GM18502 (cell line): ENCODE data around the gene SLC45A2.
"Not testable (repeated sequence)": the region's sequence is repeated elsewhere in the genome, so short reads cannot be mapped to it uniquely, and the experiment has no call there.

ENCODE experiments used
- ATAC-seq: cut with Tn5 transposase; IDR thresholded peaks from one replicate; pipeline ENCODE4 v1.9.1; 2021; ENCODE audit warnings: mild to moderate bottlenecking; ENCODE audit not compliant: unreplicated experiment, poor library complexity

The SLC45A2 gene

DNA sequence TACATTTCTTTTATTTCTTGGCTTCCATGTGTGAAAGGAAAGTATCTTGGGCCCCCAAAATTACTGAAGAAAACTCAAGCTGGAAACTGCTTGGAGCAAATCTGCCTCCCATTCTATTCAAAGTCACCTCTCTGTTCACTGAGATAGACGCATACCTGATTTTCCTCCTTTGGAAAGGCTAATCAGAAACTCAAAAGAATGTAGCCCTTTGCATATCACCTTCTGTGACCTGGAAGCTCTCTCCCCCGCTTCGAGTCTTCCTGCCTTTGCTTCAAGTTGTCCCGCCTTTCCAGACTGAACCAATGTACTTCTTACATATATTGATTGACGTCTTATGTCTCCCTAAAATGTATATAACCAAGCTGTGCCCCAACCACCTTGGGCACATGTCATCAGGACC lies 53.4 kb downstream of the SLC45A2 start:
- no peak for ATAC-seq

DNA sequence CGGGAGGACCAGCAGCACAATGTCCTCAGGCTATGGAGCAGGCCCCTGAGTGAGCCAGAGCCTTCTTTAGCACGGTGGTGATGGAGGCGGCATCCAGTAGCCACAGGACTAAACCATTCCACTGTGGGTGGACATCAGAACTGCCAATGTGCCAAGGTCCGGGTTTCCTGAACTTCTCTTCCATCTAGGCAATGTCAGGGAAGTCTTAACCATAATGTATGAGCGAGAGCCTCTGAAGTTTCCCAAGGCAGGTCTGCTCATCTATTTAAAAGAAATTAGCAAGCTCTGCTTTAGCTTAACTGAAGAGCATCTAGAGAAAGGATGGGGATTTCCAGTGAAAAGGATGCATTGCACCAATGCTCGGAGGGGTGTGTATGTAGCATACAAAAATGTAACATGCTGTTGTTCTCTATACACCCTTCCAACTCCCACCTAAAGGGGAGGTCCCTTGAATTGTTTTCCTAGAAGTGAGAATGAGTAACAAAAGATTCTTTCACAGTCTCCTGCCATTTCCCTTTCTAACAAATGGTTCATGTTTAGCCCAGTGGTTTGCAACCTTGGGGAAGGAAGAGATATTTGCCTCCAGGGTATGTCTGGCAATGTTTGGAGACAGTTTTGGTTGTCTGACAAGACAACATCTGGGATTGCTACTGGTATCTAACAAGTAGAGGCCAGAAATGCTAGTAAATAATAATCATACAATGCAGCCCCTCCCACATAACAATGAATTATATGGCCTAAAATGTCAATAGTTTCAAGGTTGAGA lies 54.4 kb downstream of the SLC45A2 start:
- no peak for ATAC-seq

DNA sequence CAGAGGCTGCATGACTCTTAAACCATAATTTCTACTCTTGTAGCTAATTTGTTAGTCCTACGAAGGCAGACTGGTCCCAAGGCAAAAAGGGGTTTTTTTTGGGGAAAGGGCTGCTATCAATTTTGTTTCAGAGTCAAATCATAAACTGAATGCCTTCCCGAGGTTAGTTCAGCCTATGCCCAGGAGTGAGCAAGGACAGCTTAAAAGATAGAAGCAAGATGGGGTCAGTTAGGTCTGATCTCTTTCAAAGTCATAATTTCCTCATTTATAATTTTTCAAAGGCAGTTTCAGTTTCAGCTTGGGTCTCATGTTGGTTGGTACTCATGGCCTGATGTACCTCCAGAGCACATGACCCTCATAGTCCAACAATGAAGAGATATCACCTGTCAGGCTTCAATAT lies 56.2 kb downstream of the SLC45A2 start:
- ATAC-seq: no peak

DNA sequence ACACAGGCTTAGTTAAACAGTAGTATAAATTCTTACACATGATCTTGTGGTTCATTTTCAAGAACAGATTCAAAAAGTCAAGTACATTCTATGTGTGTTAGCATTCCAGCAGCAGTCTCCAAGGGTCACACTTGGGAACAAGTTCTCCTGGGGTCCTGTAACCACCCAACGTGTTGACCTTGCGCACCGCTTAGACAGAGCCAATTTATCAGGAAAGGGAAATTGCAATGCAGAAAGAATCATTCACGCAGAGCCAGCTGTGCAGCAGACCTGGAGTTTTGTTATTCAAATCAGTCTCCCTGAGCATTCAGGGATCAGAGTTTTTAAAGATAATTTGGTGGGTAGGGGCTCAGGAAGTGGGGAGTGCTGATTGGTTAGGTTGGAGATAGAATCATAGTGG lies 56.8 kb downstream of the SLC45A2 start:
- no peak for ATAC-seq

DNA sequence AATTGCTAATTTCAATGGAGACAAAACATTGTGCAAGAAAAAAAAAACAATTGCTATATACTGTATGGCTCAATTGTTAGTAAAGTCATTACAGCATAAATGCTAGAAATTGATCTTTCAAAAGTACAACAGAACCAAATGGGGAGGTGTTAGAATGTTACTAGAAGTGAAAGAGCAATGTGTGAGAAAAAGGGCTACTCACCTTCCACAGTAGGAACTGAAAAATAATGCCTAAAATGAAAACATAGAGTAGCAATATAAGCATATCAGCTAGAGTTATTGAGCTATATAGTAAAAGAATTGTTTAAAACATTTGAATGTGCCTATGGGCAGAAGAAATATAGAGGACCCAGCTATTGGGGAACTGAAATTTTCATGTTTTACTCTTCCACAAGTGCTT lies 59.2 kb downstream of the SLC45A2 start:
- ATAC-seq: peak; percentile 52

DNA sequence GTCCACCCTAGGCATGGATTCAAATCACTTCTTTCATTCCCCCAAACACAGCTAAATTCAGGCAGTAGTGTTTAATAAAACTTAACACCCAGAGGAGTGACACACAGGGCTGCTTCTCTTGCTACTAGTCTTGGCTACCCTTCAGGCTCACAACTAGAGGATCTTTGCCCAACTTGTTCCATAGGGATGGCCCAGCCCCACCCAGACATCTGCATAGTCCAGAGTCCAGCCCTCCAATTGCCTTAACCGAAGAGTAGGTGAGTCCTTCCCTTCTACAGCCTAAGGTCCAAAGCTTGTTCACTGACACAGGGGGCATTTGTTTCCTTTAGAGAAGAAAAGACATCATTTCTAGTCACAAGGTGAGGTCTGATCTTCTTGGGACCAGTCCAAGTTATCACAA lies 63.5 kb downstream of the SLC45A2 start:
- no peak for ATAC-seq

DNA sequence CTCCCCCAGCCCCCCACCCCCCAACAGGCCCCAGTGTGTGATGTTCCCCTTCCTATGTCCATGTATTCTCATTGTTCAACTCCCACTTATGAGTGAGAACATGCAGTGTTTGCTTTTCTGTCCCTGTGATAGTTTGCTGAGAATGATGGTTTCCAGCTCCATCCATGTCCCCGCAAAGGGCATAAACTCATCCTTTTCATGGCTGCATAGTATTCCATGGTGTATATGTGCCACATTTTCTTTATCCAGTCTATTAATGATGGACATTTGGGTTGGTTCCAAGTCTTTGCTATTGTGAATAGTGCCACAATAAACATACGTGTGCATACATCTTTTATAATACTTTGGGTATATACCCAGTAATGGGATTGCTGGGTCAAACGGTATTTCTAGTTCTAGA lies 69.6 kb downstream of the SLC45A2 start:
- not testable (repeated sequence) for ATAC-seq

DNA sequence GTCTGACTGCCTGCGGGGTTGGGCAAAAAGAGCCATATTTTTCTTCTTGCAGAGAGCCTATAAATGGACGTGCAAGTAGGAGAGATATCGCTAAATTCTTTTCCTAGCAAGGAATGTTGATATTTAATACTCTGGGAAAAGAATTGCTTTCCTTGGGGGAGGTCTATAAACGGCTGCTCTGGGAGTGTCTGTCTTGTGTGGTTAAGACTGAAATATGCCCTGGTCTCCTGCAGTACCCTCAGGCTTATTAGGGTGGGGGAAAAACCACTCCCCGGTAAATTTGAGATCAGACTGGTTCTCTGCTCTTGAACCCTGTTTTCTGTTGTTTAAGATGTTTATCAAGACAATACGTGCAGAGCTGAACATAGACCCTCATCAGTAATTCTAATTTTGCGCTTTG lies 78.2 kb downstream of the SLC45A2 start:
- ATAC-seq: not testable (repeated sequence)

DNA sequence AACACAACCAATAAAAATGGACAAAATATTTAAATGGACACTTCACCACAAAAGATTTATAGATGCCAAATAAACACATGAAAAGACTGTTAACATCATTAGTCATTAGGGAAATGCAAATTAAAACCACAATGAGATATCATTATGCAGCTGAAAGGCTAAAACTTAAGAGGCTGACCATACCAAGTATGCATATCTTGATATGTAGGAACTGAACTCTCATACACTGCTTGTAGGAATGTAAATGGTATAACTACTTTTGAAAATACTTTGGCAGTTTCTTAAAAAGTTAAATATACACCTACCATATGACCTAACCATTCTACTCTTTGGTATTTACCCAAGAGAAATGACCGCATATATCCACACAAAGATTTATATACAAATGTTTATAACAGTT lies 79.1 kb downstream of the SLC45A2 start:
- no peak for ATAC-seq

DNA sequence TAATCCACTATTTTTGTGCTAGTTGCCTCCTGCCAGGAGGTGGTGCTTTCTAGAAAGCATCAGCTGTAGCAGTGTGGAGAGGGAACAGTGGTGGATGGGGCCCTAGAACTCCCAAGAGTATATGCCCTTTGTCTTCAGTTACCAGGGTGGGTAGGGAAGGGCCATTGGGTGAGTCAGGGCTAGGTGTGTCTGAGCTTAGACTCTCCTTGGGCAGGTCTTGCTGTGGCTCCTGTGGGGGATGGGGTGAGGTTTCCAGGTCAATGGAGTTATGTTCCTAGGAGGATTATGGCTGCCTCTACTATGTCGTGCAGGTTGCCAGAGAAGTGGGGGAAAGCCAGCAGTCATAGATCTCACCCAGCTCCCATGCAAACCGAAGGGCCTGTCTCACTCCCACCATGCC lies 81.4 kb downstream of the SLC45A2 start:
- no peak for ATAC-seq

DNA sequence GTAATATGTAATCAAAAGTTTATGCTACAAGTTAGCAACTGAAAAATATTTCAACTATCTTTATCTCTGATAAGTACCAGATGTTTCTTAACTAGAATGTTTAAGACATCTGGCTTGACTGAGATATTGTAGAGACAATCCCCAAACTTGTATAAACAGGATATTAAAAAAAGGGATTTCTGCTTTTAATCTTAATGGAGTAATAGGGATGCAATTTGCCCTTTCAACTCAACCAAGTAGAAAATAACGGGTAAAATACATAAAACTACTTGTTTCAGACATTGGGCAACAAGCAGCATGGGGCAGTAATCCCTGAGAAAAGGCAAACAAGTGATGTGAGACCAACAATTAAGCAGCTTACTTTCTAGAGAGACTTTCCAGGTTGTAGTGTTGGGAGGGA lies 83.3 kb downstream of the SLC45A2 start:
- no peak for ATAC-seq
